Stomach (tissue), 9 donors: ENCODE measurements around the gene IKBKE. TPM values are rescaled to one million over a fixed set of nuclear protein-coding genes. Genes with fewer than 3 reads are reported as not detected.

Experiments
- DNase-seq, 2 donors: peaks; one replicate each; pipeline versions ENCODE4 v3.0.0 to v3.0.0-alpha.2; 2013 to 2019
- H3K27ac ChIP-seq, 5 donors: fragments of 200-600 bp in 4 of 5; sonication (generic) in 4 of 5; one replicate each; pipeline ENCODE4 v1.5.1; 2013 to 2019; ENCODE audit warnings: mild to moderate bottlenecking in 1 of 5, moderate library complexity in 1 of 5
- H3K27me3 ChIP-seq, 3 donors: fragments of 200-600 bp; sonication (generic); one replicate each; pipeline ENCODE4 v1.5.1; 2017 to 2019; ENCODE audit warnings: mixed run types in 1 of 3
- H3K36me3 ChIP-seq, 4 donors: fragments of 200-600 bp; sonication (generic); 1 replicate in 3 of 4; 2 replicates in 1 of 4; pipeline ENCODE4 v1.5.1; 2016 to 2019
- H3K4me1 ChIP-seq, 4 donors: fragments of 200-600 bp; sonication (generic); one replicate each; pipeline ENCODE4 v1.5.1; 2016 to 2019
- H3K4me3 ChIP-seq, 4 donors: fragments of 200-600 bp; sonication (generic) in 3 of 4; one replicate each; pipeline ENCODE4 v1.5.1; 2016 to 2019; ENCODE audit warnings: mild to moderate bottlenecking in 1 of 4
- H3K9me3 ChIP-seq, 4 donors: fragments of 200-600 bp; sonication (generic); one replicate each; pipeline ENCODE4 v1.5.1; 2016 to 2019
- CTCF ChIP-seq, 7 experiments: fragments of 450-650 bp in 4 of 7; fragments of 200-600 bp in 3 of 7; sonication (generic) in 3 of 7; IDR thresholded peaks; one replicate each; pipeline ENCODE4 v1.5.1; 2016 to 2019; ENCODE audit warnings: antibody characterized with exemption in 7 of 7, control low read depth in 2 of 7, mild to moderate bottlenecking in 1 of 7
- EP300 ChIP-seq: sonication (generic); formaldehyde crosslinking; IDR thresholded peaks from one replicate; pipeline ENCODE4 v1.6.1; 2017; ENCODE audit warnings: antibody characterized with exemption
- POLR2A ChIP-seq, 4 donors: fragments of 450-650 bp; IDR thresholded peaks; one replicate each; pipeline ENCODE4 v1.6.1; 2016; ENCODE audit warnings: antibody characterized with exemption in 4 of 4, control low read depth in 2 of 4, mild to moderate bottlenecking in 1 of 4, moderate library complexity in 1 of 4
- POLR2AphosphoS5 ChIP-seq, 3 donors: sonication (generic); formaldehyde crosslinking; IDR thresholded peaks; one replicate each; pipeline ENCODE4 v1.6.1; 2016; ENCODE audit warnings: antibody characterized with exemption in 3 of 3
- WGBS, 5 donors: extraction: QIAGEN DNeasy Blood & Tissue Kit in 3 of 5; methylation state at CpG; one replicate each; pipeline versions ENCODE4 v1.1.5 to v1.1.7; 2013 to 2018; 5-methylcytosine and 5-hydroxymethylcytosine counted together
- intact Hi-C: fragments of 100-400 bp; cut with DNase I; formaldehyde crosslinking; loops from one replicate; pipeline ENCODE4 v1.15.1; 2023; ENCODE audit warnings: low total_unique reads
- polyA plus RNA-seq, 3 donors: library from polyadenylated mRNA; stranded (reverse); fragments of 200-250 nt; gene quantifications; one replicate each; pipeline ENCODE4 v1.2.3, GENCODE V29; 2013
- total RNA-seq, 5 donors: library from RNA; depleted of rRNA; stranded (reverse); fragments of >200 nt; gene quantifications; one replicate each; pipeline versions ENCODE4 v1.1.0 to v1.2.3, GENCODE V29; 2014 to 2016
- donor health status: healthy with polysubstance abuse.
- donor health status: Bipolar disorder and iron deficiency.
- donor health status: healthy.

IKBKE gene
- total and polyA plus RNA-seq, 8 donors, result 4.9 to 49.6 (median 7.8) TPM

GRCh38 chr1:206439205-206439604 lies 31.1 kb upstream of the IKBKE start:
- Histone ChIP-seq H3K27me3 (no peaks in the 10 kb centered on the region), H3K4me3 (no peak overlapping the region), H3K27ac (no peak overlapping the region), H3K4me1 (no peaks in the 10 kb centered on the region), H3K9me3 (no peaks in the 10 kb centered on the region), H3K36me3 (peaks cover 36 to 91% (median 83%) of the 10 kb centered on the region in 4 donors)
- TF ChIP-seq EP300 (no peak), POLR2A (IDR thresholded peaks at IDR 0.05) (no peak)
- no peak for DNase-seq
- intact Hi-C loops, result no loop called here
- WGBS, 5 donors, result 82 to 92% (median 87%) methylated on average over 2 of the region's 2 CpGs

GRCh38 chr1:206441336-206441967 lies 28.8 kb upstream of the IKBKE start:
- H3K27me3 ChIP-seq, result no peaks in the 10 kb centered on the region
- no peak for DNase-seq
- TF ChIP-seq CTCF (IDR thresholded peaks at IDR 0.05), result no peak
- TF ChIP-seq EP300, result no peak
- TF ChIP-seq POLR2A (IDR thresholded peaks at IDR 0.05), result no peak
- no peak for TF ChIP-seq POLR2AphosphoS5 (IDR thresholded peaks at IDR 0.05)
- no peak overlapping the region for H3K4me3 ChIP-seq
- 92 to 98% (median 93%) methylated on average over 7 of the region's 7 CpGs for WGBS, 5 donors
- H3K9me3 ChIP-seq, result no peaks in the 10 kb centered on the region
- H3K27ac ChIP-seq, result no peak overlapping the region
- peaks cover 0 to 13% (median 0%) of the 10 kb centered on the region in 4 donors for H3K4me1 ChIP-seq
- H3K36me3 ChIP-seq, result peaks cover 34 to 97% (median 90%) of the 10 kb centered on the region in 4 donors
- intact Hi-C loops, result no loop called here

- peaks cover 0 to 13% (median 0%) of the 10 kb centered on the region in 4 donors for H3K4me1 ChIP-seq
- no peak overlapping the region for H3K4me3 ChIP-seq
- no peaks in the 10 kb centered on the region for H3K9me3 ChIP-seq
- peaks cover 37 to 97% (median 90%) of the 10 kb centered on the region in 4 donors for H3K36me3 ChIP-seq
- TF ChIP-seq CTCF (IDR thresholded peaks at IDR 0.05) (no peak), POLR2A (IDR thresholded peaks at IDR 0.05) (no peak), EP300 (no peak), POLR2AphosphoS5 (IDR thresholded peaks at IDR 0.05) (no peak)
- no peak overlapping the region for H3K27ac ChIP-seq
- 81 to 95% (median 95%) methylated on average over 4 of the region's 4 CpGs for WGBS, 5 donors
- intact Hi-C loops, result no loop called here
- no peaks in the 10 kb centered on the region for H3K27me3 ChIP-seq
- DNase-seq, result no peak
Observed at GRCh38 chr1:206442101-206442500, 28.2 kb upstream of the IKBKE start.

GRCh38 chr1:206445116-206445515 lies 25.2 kb upstream of the IKBKE start:
- TF ChIP-seq EP300, result no peak
- no peak for TF ChIP-seq CTCF (IDR thresholded peaks at IDR 0.05)
- no peak for TF ChIP-seq POLR2A (IDR thresholded peaks at IDR 0.05)
- no peak for TF ChIP-seq POLR2AphosphoS5 (IDR thresholded peaks at IDR 0.05)
- H3K27me3 ChIP-seq, result no peaks in the 10 kb centered on the region
- no peaks in the 10 kb centered on the region for H3K9me3 ChIP-seq
- intact Hi-C loops, result no loop called here
- peaks cover 13 to 95% (median 84%) of the 10 kb centered on the region in 4 donors for H3K36me3 ChIP-seq
- H3K4me1 ChIP-seq, result peaks cover 0 to 13% (median 0%) of the 10 kb centered on the region in 4 donors
- WGBS, 5 donors, result 30 to 44% (median 38%) methylated on average over 4 of the region's 4 CpGs
- no peak overlapping the region for H3K4me3 ChIP-seq
- DNase-seq, result peak in 1 of 2 donors; percentile 33
- H3K27ac ChIP-seq, result peak overlapping the region in 1 of 5 donors; percentile 36

- Histone ChIP-seq H3K4me3 (no peak overlapping the region), H3K36me3 (peaks cover 14 to 95% (median 84%) of the 10 kb centered on the region in 4 donors), H3K9me3 (no peaks in the 10 kb centered on the region), H3K4me1 (peaks cover 0 to 13% (median 0%) of the 10 kb centered on the region in 4 donors), H3K27me3 (no peaks in the 10 kb centered on the region), H3K27ac (no peak overlapping the region)
- WGBS, 5 donors, result 94 to 99% (median 98%) methylated on average over 7 to 8 of the region's 8 CpGs
- intact Hi-C loops, result no loop called here
- no peak for TF ChIP-seq POLR2AphosphoS5 (IDR thresholded peaks at IDR 0.05)
- TF ChIP-seq CTCF (IDR thresholded peaks at IDR 0.05), result no peak
- TF ChIP-seq EP300, result no peak
- no peak for TF ChIP-seq POLR2A (IDR thresholded peaks at IDR 0.05)
- DNase-seq, result no peak
Observed at GRCh38 chr1:206445911-206446356, 24.3 kb upstream of the IKBKE start.
